GM10847 (cell line): ENCODE measurements around the gene MYCBPAP.

Experiments
- POLR2A ChIP-seq: IDR thresholded peaks from 2 replicates; pipeline ENCODE4 v1.6.1; 2011; ENCODE audit not compliant: insufficient read length; ENCODE audit errors: extremely low read depth

MYCBPAP gene

GRCh38 chr17:50546701-50547034, 38.4 kb downstream of the MYCBPAP start:
- no peak for TF ChIP-seq POLR2A

- peak; percentile 62 for TF ChIP-seq POLR2A
Measured at GRCh38 chr17:50547035-50547735, 38.9 kb downstream of the MYCBPAP start, which contains the start of gene SPATA20. Gene SPATA20, plus strand, starts transcription at chr17:50547174. Its CDS starts 35 bp downstream, at chr17:50547209.

GRCh38 chr17:50547736-50548083, 39.5 kb downstream of the MYCBPAP start:
- TF ChIP-seq POLR2A: no peak

- TF ChIP-seq POLR2A: no peak
Measured at GRCh38 chr17:50548831-50549230, 40.6 kb downstream of the MYCBPAP start.

- TF ChIP-seq POLR2A: no peak
Measured at GRCh38 chr17:50549256-50549941, 41.2 kb downstream of the MYCBPAP start.

- TF ChIP-seq POLR2A: no peak
Measured at GRCh38 chr17:50549969-50550368, 41.7 kb downstream of the MYCBPAP start.

GRCh38 chr17:50550661-50551432, 42.6 kb downstream of the MYCBPAP start:
- TF ChIP-seq POLR2A: no peak

- TF ChIP-seq POLR2A: no peak
Measured at GRCh38 chr17:50551433-50551815, 43.2 kb downstream of the MYCBPAP start.

- no peak for TF ChIP-seq POLR2A
Measured at GRCh38 chr17:50551884-50552283, 43.6 kb downstream of the MYCBPAP start.

GRCh38 chr17:50554201-50554600, 46.0 kb downstream of the MYCBPAP start:
- no peak for TF ChIP-seq POLR2A

GRCh38 chr17:50556803-50557202, 48.6 kb downstream of the MYCBPAP start:
- TF ChIP-seq POLR2A: no peak

GRCh38 chr17:50557630-50558029, 49.4 kb downstream of the MYCBPAP start:
- TF ChIP-seq POLR2A: no peak

GRCh38 chr17:50558091-50558490, 49.9 kb downstream of the MYCBPAP start:
- TF ChIP-seq POLR2A: no peak

GRCh38 chr17:50558581-50558940, 50.3 kb downstream of the MYCBPAP start:
- no peak for TF ChIP-seq POLR2A

- no peak for TF ChIP-seq POLR2A
Measured at GRCh38 chr17:50558941-50559614, 50.8 kb downstream of the MYCBPAP start.
